Left kidney (tissue), 8 donors: ENCODE data around the gene RUFY3. TPM values are rescaled to one million over a fixed set of nuclear protein-coding genes. Genes with fewer than 3 reads are reported as not detected.
"Not testable (repeated sequence)": the region's sequence is repeated elsewhere in the genome, so short reads cannot be mapped to it uniquely, and the experiment has no call there.

Source experiments
- DNase-seq: peaks from one replicate; pipeline ENCODE4 v3.0.0-alpha.2; 2013
- long read RNA-seq, 8 donors: transcript quantifications; one replicate each; lab custom pipeline, GENCODE V29; 2026
- polyA plus RNA-seq: library from polyadenylated mRNA; unstranded; fragments of 120-200 nt; gene quantifications from one replicate; pipeline ENCODE4 v1.2.1, GENCODE V29; 2013; ENCODE audit not compliant: insufficient read length

The RUFY3 gene, protein sequence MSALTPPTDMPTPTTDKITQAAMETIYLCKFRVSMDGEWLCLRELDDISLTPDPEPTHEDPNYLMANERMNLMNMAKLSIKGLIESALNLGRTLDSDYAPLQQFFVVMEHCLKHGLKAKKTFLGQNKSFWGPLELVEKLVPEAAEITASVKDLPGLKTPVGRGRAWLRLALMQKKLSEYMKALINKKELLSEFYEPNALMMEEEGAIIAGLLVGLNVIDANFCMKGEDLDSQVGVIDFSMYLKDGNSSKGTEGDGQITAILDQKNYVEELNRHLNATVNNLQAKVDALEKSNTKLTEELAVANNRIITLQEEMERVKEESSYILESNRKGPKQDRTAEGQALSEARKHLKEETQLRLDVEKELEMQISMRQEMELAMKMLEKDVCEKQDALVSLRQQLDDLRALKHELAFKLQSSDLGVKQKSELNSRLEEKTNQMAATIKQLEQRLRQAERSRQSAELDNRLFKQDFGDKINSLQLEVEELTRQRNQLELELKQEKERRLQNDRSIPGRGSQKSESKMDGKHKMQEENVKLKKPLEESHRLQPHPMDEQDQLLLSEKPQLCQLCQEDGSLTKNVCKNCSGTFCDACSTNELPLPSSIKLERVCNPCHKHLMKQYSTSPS
- 212 TPM for polyA plus RNA-seq
- long read RNA-seq, donor 1, partial matches to known transcripts = 95 of 135 reads
- long read RNA-seq, donor 1, other reads (novel, unspliced or antisense) = 32 of 135 reads
- long read RNA-seq, donor 2, partial matches to known transcripts = 0 of 6 reads
- long read RNA-seq, donor 2, other reads (novel, unspliced or antisense) = 0 of 6 reads
- long read RNA-seq, donor 3, partial matches to known transcripts = 19 of 49 reads
- long read RNA-seq, donor 3, other reads (novel, unspliced or antisense) = 26 of 49 reads
- long read RNA-seq, donor 4 = 0 reads
- long read RNA-seq, donor 5, transcript RUFY3-203 (12 exons, 2,143 nt) = major isoform, 5 of 9 reads
- long read RNA-seq, donor 5, partial matches to known transcripts = 0 of 9 reads
- long read RNA-seq, donor 5, other reads (novel, unspliced or antisense) = 0 of 9 reads
- long read RNA-seq, donor 6, partial matches to known transcripts = 0 of 2 reads
- long read RNA-seq, donor 6, other reads (novel, unspliced or antisense) = 0 of 2 reads
- long read RNA-seq, donor 7, partial matches to known transcripts = 82 of 129 reads
- long read RNA-seq, donor 7, other reads (novel, unspliced or antisense) = 40 of 129 reads
- long read RNA-seq, donor 8, partial matches to known transcripts = 0 of 4 reads
- long read RNA-seq, donor 8, other reads (novel, unspliced or antisense) = 0 of 4 reads

DNA sequence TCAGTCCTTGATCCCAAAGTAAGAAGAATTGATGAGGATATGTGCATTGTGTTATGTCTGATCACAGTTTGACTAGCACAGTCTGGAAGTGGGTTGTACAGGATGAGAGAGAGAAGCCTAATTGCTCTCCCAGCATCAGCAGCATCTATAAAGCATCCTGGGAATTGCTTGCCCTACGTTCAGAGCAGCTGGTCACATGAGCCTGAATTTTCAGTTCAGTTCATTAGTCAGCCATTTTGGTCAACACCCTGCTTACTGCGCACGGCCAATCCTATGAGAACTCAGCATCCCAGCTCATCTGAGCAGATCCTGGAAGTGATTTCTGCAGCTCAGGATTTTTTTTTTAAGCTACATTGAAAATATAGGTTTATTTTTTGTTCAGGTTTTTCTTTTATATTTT, at the start of gene RUFY3:
TSS of gene RUFY3 (plus strand) at position 218 of the 400 bp plus-strand sequence. CDS start 610 bp downstream, outside the sequence.
- DNase-seq = no peak

DNA sequence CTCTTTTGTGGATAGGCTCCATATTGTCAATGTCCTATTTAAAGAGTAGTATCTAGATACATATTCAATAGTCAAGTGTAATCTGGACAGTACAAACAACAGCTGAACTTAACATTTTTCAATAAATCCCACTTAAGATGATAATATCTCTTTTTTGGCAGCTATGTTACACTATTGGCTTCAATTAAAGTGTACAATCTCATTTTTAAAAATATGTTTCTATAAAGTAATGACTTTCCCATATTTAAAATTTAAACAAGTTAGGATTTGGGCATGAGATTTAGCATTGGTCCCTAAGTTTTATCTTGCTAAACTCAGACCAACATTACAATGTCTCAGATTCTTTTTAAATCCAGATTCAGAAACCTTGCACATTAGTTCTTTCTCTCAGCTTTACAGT, 47.6 kb upstream of the RUFY3 start:
- DNase-seq = no peak

DNA sequence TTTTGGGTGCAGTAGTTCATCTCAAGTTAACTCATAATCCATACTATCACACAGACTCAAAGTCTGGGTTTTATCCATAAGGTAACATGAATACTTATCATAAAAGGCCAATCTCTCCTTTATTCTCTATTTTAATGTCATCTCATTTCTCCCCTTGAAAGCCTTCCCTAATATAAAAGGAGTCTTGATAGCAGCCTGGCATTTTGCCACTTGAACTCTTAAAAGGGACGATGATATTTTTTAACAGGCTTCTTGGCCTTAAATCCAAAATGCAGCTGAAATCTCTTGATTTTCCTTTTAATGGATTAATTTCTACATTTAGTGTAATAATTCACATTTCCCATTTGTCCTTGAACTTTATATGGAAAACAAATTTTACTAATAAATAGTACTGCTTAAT, 47.0 kb upstream of the RUFY3 start:
- DNase-seq = no peak

DNA sequence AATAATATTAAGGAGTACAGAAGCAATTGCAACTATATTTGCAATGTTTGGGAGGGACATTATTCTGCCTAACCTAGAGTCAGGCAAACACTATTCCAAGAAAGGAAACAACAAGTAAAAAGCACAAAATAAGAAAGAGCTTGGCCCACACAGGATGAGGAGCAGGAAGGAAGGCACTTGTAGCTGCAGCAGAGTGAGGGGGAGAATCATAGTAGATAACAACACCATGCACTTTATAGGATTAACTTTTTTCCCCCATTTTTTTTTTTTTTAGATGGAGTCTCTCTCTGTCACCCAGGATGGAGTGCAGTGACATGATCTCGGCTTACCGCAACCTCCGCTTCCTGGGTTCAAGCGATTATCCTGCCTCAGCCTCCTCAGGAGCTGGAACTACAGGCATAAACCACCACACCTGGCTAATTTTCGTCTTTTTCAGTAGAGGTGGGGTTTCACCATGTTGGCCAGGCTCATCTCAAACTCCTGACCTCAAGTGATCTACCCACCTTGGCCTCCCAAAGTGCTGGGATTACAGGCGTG, 45.1 kb upstream of the RUFY3 start:
- no peak for DNase-seq

DNA sequence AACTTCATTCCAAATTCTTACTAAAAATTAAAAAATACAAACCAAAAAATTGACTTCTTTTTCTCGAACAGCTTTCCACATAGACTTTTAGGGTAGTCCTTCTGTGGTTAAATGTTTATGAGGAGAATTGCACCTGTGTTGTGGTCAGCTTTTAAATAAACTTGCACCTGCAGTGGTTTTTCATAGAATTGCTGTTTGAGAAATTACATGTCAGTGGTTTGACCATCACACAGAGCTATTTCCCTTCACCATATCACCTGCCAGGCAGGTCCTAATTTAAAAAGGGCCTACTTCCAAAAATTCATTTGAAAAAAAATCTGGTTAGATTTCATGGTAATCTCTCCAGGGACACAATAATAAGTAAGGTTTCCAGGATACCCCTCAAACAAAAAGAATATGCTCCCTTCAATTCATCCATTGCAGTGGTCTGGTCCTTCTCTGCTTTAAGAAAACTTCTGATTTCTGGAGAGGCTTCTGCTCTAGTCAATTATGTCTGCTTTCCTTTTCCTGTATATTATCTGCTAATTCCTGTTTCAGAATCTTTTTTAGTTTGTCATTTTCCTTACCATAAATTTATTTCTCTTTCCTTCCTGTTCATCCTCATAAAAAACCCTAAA, 43.3 kb upstream of the RUFY3 start:
- DNase-seq = no peak

DNA sequence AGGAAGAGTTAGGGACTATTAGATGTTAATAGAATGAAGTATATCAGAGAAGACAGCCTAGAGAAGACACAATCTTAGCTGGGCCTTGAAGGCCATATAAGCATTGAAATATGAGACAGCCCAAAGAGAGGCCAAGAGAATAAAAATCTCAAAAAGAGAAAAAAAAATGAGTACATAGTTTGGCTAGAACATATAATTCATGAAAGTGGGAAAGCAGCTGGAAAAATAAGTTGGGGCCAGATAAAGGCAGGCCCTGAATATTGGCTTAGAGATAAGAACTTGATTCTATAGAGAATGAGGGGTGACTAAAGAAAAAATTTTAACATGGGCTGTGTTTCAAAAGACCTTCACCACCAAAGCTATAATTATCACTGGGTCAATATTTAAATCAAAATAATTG, 40.8 kb upstream of the RUFY3 start:
- DNase-seq = peak; percentile 46

DNA sequence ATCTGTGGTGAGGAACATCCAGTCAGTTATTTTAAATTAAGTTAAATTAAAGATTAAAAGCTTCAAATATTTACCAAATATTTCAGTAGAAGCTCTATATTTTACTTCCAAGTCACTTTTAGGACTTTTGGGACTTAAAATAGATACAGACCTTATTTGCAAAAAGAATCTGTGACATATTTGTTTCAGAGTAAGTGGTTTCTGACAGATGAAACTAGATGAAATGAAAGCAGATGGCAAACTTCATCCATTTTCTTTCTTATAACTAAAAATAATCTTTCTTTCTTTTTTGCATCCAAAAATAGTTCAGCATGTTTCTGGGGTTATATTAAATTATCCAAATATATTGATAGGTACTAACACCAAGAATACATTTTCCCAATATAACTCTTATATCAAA, 40.1 kb upstream of the RUFY3 start:
- DNase-seq = peak; percentile 21

DNA sequence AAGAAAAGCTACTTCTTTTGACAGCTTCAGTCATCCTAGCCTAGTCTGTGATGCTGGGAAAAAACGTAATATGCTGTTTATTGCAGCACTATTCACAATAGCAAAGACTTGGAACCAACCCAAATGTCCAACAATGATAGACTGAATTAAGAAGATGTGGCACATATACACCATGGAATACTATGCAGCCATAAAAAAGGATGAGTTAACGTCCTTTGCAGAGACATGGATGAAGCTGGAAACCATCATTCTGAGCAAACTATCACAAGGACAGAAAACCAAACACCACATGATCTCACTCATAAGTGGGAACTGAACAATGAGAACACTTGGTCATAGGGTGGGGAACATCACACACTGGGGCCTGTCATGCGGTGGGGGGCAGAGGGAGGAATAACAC, 39.6 kb upstream of the RUFY3 start:
- DNase-seq = not testable (repeated sequence)

DNA sequence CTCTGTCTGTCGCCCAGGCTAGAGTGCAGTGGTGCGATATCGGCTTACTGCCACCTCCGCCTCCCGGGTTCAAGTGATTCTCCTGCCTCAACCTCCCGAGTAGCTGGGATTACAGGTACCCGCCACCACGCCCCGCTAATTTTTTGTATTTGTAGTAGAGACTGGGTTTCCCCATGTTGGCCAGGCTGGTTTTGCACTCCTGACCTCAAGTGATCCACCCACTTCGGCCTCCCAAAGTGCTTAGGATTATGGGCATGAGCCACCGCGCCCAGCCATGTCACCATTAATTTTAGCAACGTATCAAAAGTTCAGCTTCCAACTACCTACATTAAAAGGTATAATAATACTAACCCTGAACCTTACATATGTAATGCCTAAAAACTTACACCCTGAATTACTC, 34.4 kb upstream of the RUFY3 start:
- DNase-seq = no peak

DNA sequence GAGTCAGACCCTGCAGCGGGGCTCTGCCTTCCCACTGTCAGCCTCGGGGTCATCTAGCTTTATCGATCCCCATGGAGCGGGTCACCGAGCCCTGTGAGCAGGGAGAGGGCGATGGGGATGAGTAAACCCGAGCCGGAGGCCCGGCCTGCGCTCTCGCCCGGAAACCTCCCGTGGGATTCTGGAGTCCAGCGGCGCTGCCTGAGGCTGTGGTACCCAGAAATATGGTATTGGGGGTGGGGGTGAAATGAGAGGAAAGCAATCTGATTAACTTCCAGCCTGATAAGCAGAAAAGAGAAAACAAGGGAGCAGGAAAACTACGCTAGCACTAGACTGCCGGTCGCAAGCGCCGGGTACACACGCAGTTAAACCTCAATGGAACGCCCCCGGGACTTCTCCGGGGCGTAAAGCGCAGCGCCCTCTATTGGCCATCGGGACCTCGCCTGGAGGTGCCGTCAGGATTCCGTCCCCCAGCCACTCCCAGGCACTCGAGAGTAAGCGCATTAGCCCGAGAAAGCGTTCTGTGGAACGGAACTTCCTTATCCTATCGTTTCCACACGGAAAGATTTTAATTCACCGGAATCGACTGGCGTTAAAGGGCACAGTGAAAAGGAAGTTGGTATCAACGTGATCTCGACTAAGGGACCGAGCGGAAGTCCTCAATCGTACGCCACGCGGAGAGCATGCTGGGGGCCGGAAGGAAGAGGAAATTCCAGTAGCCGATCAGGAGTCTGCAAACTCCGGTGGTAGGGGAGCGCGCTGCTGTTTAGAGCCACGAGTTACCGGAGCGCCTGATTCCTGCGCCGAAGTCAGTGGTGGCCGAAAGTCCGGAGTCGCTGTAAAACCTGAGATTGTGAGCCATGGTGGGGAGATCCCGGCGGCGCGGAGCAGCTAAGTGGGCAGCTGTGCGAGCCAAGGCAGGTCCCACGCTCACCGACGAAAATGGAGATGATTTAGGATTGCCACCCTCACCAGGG, 33.7 kb upstream of the RUFY3 start, which contains the start of gene UTP3:
TSS of gene UTP3 (plus strand) at position 712 of the 974 bp plus-strand sequence. CDS start at position 858, 146 bp downstream.
- DNase-seq = peak; percentile 99

DNA sequence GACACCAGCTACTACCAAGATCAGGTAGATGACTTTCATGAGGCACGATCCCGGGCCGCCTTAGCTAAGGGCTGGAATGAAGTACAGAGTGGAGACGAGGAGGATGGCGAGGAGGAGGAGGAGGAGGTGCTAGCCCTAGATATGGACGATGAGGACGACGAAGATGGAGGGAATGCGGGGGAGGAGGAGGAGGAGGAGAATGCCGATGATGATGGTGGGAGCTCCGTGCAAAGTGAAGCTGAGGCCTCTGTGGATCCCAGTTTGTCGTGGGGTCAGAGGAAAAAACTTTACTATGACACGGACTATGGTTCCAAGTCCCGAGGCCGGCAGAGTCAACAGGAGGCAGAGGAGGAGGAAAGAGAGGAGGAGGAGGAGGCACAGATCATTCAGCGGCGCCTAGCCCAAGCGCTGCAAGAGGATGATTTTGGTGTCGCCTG, 33.0 kb upstream of the RUFY3 start:
- no peak for DNase-seq

DNA sequence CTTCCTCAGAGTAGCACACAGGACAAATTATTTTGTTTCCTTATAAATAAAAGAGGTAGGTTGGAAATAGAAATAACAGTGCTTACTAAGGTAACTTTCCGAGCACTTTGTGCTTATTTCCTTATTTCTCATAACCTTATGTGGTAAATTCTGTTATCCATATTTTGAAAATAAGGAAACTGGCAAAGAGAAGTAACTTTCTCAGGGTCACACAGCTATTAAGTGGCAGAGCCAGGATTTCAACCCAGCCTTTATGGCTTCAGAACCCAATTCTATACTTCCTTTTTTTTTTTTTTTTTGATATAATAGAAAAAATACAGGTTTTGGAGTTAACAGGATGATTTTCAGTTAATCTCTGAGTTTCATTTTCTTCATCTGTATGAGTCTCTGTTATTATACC, 30.1 kb upstream of the RUFY3 start:
- no peak for DNase-seq

DNA sequence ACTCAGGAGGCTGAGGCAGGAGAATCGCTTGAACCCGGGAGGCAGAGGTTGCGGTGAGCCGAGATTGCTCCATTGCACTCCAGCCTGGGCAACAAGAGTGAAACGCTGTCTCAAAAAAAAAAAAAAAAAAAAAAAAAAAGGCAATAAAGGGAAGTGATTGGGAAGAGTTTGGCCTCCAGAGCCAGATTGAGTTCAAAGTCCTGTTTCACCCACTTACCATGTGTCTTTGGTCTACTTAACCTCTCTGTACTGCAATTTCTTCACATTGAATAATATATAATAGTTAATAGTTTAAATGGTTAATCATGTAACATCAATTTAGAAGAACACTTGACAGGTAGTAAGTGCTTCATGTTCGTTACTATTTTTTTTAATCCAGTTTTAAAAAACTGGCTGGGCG, 27.1 kb upstream of the RUFY3 start:
- not testable (repeated sequence) for DNase-seq

DNA sequence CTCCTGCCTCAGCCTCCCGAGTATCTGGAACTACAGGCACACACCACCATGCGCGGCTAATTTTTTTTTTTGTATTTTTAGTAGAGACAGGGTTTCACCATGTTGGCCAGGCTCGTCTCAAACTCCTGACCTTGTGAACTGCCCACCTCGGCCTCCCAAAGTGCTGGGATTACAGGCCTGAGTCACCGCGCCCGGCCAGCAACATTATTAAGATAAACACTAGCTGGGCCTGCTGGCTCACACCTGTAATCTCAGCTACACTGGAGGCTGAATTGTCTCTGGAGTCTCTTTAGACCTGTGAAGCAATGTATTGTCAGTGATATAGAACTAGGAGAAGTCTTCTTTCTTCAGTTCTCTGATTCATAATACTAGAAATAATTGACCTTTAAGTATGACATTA, 23.3 kb upstream of the RUFY3 start:
- not testable (repeated sequence) for DNase-seq

DNA sequence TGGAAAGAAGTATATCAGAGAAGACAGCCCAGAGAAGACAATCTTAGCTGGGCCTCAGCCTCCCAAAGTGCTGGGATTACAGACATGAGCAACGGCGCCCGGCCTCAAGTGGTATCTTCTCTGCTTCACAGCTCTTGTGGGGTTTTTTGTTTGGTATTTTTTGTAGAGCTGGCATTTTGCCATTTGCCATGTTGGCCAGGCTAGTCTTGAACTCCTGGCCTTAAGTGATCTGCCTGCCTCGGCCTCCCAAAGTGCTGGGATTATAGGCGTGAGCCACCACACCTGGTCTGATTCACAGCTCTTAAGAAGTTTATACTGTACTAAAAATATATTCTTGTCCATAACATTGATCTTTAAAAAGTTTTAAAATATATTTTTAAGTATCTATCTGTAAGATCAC, 21.1 kb upstream of the RUFY3 start:
- DNase-seq = no peak

DNA sequence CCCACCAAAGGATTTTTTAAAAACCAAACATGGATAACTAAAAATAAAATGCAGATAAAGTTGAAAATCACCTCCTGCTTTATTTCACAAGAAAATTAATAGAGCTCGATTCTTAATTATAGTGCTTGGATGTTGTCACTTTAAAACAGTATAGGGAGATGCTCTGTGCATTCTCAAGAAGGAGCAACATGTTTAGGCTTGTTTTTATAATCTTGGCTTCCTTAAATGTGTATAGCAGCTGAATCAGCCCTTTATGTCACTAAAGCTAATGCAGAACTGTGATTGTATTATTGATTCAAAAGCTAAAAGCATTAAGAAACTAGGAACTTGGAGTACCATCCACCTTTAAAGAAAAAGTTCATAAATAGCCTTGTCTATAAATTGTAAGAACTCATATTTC, 20.5 kb upstream of the RUFY3 start:
- no peak for DNase-seq

DNA sequence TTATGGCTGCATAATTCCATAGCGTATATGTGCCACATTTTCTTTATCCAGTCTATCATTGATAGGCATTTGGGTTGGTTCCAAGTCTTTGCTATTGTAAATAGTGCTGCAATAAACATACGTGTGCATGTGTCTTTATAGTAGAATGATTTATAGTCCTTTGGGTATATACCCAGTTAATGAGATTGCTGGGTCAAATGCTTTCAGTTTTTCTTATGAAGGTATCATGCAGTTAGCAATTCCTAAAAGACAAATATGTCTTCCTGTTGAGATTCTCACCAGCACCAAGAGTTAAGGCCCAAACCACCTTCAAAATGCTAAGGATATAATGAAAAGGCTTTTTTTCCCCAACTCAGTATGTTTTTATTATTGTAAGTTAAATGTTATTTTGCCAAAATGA, 19.2 kb upstream of the RUFY3 start:
- not testable (repeated sequence) for DNase-seq

DNA sequence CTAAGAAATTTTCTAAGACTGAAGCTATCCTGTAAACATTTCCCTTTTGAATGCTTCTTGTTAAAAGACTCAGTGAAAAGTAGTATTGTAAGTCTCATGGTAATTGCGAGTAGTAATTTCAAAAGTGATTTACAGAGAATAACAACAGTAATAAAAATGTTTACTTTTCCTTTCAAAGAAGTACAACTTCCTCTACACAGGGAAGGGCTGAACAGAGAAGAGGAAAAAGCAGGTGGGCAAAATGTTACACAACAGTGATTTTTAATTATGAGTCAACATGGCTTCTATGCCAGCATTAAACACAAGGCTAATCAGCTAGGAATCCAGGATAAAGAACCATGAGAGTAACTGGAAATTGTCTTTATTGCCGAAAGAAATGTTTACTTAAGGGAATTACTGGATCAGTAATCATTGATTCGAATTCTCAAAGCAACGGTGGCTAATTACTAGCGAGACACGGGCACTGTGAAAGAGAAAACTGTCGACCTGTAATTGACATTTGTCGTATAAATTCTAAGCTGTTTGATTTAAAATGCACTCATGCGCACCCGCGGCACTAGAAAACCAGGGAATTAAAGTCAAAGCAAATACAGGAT, 18.0 kb upstream of the RUFY3 start:
- peak; percentile 62 for DNase-seq

DNA sequence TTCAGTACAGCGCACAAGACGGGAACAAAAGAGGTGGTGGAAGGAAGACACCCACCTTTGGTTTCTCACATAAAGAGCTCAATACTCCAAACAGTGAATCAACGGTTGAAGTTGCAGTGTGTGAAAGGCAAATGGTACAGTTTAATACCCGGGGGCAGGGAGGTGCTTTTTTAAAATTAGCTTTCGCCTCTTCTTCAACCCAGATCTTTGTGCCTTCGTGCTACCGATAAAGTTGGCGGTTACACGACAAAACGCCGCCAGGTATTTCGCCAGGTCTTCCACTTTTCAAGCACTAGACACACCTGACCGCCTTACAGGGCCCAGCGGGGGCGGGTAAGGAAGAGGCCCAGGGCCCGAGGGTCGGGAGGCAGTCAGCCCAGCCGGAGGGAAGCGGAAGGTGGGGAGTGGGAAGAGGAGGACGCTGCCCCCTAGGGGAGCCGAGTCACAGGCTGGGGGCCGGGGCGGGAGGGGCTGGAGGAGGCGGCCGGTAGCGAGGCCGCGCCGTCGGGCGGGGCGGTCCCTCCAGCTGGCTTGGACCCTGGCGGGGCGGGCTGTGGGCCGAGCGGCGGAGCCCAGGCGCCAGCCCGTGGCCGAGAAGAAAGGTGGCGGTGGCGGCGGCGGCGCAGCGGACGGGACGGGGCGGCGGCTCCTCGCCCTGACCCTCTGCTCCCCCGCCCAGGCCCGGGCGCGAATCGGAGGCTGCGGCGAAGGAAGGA, 17.4 kb upstream of the RUFY3 start:
- peak; percentile 87 for DNase-seq
